Superior temporal gyrus (tissue), 1 donor: ENCODE data around the gene LRRFIP1.
"Not testable (repeated sequence)": the region's sequence is repeated elsewhere in the genome, so short reads cannot be mapped to it uniquely, and the experiment has no call there.

Experiments used
- DNase-seq: peaks from one replicate; pipeline ENCODE4 v3.0.0-alpha.2; 2016; ENCODE audit errors: extremely low spot score

LRRFIP1 gene

DNA sequence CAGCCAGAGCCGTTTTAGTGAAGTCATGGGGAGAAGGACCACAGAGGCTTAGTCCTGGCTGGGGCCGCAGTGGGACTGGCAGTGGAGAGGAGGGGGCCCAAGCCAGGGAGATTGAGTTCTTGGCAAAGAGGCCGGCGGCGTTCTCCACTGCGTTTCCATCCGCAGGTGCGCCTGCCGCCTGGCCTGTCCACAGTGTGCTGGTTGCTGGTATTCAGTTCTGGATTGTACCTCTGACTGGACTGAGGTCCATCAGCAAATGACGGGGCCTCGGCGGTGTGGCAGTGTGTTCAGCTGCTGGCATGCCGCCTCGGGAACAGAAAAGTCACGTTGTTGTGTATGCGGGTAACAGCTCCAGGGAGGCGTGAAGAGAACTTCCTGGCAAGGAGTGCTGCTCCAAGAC lies 36.8 kb downstream of the LRRFIP1 start:
- DNase-seq = no peak

DNA sequence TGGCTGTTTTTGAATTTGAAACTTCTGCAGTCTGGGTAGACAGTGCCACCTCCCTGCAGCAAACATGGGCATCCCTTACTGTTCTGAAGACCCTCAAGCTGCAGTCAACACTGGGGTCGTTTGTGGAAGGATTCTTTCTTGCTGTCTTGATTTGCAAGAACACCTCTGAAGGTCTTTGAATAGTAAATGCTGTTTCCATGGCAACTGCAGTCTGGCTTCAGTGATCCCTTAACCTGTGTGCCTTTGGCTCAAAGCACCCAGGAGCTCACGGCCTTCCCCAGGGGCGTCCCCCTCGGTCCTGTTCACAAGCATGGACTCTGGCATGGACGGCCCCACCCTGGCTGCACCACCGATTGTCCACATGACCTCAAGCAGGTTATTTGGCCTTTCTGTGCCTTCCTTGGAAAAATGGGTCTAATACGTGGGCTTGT lies 38.3 kb downstream of the LRRFIP1 start:
- no peak for DNase-seq

DNA sequence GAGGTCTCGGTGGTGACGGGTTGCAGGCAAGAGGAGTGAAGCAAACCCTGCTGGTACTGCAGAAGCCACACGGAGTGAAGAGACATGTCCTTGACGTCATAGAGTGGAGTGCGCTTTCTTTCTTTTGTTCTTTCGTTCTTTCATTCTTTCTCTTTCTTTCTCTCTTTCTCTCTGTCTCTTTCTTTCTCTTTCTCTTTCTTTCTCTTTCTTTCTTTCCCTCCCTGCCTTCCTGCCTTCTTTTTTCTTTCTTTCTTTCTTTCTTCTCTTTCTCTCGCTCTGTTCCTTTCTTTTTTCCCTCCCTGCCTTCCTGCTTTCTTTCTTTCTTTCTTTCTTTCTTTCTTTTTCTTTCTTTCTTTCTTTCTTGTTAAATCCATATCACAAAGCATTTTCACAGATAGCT lies 39.2 kb downstream of the LRRFIP1 start:
- DNase-seq = no peak

DNA sequence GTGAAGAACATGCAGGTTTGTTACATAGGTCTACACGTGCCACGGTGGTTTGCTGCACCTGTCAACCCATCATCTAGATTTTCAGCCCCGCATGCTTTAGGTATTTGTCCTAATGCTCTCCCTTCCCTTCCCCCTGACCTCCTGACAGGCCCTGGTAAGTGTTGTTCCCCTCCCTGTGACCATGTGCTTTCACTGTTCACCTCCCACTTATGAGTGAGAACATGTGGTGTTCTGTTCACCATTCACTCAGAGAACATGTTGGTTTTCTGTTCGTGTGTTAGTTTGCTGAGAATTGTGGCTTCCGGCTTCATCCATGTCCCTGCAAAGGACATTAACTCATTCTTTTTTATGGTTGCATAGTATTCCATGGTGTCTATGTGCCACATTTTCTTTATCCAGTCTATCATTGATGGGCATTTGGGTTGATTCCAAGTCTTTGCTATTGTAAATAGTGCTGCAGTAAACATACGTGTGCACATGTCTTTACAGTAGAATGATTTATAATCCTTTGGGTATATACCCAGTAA lies 39.7 kb downstream of the LRRFIP1 start:
- DNase-seq = not testable (repeated sequence)

DNA sequence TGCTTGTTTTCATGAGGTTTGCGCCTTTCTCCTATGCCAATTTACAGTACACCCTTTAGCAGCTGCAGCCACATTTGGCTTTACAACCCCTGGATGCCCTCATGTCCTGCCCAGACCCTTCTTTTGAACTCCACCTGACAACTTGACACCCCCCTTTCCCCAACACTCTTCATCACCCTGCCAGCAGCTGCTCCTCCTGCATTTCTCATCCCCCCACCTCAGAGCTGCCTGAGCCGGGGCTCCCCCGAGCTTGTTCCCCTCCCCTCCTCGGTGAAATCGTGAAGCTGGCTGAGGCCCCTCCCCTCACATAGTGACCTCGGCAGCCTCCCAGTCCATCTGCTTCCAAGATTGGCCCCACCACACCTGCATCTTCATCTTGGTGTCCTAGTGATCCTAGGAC lies 40.5 kb downstream of the LRRFIP1 start:
- DNase-seq = no peak

DNA sequence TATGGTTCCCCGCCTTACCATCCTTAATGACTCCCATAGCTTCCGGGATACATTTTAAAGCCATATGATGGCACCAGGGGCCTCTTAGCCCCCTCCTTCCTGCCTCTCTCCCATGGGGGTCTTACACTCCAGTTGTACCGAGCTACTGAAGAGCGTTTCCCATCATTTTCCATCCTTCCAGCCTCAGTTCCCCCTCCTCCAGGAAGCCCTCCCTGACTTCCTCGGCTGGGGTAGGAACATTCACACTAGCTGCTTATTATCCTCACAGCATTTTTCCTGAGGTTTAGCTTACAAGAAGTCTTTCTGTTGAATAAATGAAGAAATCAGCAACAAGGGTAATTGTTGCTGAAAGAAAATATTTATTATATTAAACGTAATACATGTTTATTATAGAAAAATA lies 41.1 kb downstream of the LRRFIP1 start:
- DNase-seq = no peak

DNA sequence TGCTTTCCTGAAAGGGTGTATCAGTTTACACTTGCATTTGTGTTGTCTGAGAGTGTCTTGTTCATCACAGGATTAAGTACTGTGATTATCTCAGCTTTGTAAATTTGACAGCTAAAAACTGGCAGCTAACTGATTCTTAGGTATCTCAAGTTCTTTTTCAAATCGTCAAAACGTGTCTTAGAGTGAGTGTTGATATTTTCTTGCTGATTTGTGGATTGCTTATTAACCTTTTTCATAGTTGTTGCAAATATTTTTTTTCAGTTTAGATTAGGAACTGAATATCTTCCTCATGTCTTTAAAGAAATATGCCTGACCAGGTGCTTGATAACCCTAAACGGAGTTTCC lies 41.9 kb downstream of the LRRFIP1 start:
- no peak for DNase-seq

DNA sequence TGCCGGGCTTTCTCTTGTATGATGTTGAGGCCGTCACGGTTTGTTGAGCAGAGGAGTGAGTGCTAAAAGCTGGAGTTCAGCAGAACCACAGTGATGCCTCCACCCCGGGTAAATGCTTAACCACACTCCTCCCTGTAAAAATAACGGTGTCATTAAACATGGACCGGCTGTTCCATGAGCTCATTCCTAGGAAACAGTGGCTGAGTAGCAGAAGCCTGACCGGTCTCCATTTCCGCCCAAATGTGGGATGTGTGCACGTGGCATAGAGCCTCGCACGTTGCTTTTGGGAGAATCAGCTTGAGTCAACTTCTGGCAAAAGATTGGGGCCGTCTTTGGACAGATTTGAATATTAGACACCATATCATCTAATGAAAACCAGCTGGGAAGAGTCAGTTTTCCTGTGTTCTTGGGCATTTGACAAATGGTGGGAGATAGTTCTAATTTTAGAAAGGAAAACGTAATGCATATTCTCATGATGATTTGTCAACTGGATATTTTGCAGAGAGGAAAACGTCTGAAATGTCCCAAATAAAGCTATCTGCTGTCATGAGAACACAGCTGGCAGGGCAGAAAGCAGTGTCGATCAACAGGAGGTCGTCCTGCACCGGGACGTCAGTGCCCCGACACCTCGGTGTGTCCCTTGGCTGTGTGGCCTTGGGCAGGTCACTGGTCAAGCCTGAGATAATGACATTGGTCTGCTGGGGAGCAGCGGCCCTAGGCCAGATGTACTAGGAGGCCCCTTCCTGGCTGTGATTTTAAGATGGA lies 42.4 kb downstream of the LRRFIP1 start:
- no peak for DNase-seq

DNA sequence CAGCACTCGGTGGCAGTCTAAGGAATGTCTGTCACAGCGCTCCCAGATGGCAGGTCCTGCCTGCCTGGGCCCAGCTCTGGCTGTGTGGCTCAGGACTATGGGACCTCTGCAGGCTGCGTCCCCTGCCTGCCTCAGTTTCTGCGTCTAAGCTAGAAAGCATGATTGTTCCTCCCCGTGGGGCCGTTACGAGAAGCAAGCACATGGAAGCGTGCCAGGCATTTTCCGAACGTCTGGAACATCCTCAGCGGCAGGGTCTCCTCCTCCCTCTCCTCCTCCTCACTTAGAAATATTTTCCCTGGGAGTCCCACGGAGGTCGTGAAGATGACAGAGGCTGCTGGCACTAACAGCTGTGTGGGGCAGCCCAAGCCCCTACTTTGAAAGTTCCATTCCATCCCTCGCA lies 43.3 kb downstream of the LRRFIP1 start:
- no peak for DNase-seq

DNA sequence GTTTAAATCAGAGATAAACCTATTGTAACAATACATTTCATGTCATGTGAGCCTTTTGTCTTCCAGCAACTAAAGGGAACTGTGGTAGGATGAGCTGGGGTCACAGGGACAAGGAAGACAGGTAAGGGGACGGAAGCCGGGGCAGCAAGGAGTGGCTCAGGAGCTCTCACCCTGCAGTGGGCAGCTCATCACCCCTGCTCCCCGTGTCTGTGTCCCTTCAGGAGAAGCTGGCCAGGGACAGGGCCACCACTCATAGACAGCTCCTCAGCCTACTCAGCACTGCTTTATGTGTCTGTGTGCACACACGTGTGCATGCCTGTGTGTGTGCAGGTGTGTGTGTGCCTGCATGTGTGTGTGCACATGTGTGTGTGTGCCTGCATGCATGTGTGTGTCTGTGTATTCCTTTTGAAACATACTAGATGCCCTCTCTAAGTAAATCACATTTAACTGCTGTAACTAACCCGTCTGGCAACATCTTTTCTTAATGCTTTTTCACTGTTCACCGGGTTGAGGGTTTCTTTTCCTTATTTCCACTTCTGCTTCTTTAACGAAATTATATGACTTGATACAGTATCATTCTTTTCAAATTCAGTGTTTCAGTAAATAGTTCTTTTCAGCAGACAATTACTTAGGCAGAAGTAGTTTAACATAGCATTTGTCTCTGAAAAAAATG lies 44.2 kb downstream of the LRRFIP1 start:
- DNase-seq = no peak

DNA sequence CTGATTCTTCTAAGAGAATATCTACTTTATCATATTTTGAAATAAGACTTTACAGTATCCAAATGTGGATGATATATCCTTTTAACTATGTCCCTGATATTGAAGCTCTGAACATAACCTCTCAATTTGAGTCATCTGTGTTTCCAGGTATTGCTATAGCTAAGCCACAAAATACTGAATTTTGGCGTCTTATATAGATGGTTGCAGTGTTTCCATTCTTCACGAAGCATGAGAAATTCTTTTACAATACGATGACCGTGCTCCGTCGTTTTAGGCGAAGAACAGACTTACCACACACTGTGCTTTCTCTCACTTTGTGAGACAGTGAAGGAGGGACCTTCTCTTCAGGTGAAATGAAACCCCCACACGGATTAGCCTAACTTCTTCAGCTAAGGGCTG lies 45.3 kb downstream of the LRRFIP1 start:
- DNase-seq = no peak

DNA sequence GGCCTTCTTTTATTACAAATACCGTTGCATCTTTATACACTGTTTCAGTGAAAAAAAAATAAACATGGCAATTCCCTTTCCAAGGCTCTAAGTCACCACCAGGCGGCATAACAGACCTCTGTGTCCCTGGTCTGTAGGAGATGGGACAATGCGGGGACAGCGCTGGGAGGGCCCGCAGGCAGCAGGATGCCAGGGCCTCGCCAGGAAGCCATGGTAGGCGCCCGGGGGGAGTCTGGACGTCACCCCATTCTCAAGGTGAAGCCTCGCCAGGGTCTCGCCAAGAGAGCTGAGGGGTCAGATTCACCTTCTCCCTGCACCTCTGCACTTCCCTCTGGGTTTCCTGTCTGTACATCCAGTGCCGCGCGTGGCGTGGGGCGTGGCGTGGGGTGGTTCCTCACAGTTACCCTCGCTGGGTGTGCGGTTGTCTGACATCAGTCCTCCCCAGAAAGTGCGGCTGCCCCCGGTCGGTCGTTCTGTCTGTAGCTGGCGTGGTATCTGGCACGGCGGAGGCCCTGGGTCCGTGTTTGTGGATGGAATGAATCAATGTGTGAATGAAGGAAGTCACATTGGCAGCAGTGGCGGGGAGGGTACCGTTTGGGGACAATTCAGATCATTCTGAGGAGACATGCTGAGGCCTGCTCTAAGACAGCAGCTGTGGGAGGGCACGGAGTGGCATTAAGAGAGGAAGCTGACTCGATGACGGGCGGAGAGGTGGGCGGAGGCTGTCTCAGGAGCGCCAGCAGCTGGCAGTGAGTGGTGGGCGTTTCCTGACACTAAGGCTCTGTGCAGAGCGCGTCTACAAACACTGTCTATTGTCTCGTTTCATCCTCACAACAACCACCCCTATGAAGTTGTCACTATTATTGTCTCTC lies 46.0 kb downstream of the LRRFIP1 start:
- peak; percentile 79 for DNase-seq

DNA sequence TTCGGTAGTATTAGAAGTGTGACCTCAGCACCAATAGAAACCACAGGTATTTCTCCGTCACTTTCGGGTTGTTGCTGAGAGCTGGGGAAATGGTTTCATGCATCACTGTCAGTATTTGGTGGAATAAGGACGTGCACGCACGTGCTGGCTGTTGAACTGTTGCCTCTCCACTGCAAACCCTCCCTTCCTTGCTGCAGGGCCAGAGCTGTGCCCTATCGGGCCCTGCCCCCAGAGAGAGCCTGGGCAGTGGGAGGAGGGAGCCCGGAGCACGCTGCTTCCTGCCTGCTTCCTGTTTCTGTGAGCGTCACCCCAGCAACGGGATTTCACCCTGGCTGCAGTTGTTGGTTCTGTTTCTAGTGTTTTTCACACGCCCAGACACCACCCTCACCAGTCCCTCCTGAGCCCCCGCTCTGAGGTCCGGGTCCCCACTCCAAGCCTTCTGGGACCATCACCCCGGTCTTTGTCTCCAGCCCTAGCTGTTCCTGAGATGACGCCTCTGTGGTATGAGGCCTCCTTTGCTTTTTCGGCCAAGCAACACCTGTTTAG lies 47.4 kb downstream of the LRRFIP1 start:
- DNase-seq = no peak

DNA sequence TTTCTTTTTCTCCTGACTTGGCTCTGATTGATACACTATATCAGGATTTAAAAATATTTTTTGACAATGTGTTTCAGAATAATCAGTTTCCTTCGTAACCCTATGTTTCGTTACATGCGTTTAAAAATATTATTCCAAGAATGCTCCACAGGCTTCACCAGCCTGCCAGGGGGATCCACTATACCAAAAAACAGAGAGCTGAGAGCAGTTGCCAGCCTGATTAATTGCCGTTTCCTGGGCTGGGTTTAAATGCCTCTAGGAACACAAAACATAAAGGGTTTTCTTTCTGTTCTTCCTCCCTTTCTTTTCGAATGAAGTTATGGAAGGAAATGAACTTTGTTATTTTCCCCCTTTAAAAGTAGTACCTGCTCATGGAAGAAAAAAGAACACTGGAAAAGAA lies 47.9 kb downstream of the LRRFIP1 start:
- no peak for DNase-seq

DNA sequence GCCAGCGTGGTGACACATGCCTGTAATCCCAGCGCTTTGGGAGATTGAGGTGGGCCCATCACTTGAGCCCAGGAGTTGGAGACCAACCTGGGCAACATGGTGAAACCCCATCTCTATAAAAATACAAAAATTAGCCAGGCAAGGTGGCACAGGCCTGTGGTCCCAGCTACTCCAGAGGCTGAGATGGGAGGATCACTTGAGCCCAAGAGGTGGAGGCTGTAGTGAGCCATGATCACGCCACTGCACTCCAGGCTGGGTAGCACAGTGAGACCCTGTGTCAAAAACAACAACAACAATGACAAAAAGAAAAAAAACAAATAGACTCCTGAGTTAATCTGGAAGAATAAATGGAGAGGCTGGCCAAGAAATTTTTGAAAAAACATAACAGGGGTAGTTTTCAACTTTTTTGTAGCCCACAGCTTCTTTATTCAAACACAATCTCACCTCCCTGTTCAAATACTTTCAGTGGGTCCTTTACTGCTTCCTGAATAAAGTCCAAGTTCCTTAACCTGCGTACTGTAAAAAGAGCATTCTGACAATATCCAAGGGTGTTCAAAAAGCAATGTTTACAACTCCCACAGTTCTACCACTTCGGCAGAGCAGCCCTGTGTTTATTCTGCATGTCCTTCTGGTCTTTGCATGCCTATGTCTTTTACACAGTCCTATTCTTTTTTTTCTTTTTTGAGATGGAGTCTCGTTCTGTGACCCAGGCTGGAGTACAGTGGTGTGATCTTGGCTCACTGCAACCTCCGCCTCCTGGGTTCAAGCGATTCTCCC lies 53.5 kb downstream of the LRRFIP1 start:
- DNase-seq = no peak

DNA sequence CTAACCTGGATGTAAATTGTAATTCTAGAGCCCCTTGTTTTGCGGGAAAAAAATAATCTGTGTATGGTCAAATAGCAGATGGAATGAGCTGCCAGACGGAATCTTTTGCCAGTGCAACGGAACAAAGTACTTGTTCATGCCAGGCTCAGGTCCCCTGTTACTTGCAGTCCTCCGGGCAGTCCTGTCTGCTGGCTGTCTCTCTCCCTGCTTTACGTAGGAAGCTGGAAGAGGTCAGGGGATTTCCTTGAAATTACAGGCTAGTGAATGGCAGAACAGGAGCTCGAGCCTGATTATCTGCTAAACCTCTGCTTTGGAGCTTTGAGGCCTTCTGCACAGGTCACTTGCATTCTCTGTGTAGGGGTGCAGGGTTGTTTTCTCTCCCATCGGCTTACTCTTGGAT lies 54.8 kb downstream of the LRRFIP1 start:
- DNase-seq = no peak

DNA sequence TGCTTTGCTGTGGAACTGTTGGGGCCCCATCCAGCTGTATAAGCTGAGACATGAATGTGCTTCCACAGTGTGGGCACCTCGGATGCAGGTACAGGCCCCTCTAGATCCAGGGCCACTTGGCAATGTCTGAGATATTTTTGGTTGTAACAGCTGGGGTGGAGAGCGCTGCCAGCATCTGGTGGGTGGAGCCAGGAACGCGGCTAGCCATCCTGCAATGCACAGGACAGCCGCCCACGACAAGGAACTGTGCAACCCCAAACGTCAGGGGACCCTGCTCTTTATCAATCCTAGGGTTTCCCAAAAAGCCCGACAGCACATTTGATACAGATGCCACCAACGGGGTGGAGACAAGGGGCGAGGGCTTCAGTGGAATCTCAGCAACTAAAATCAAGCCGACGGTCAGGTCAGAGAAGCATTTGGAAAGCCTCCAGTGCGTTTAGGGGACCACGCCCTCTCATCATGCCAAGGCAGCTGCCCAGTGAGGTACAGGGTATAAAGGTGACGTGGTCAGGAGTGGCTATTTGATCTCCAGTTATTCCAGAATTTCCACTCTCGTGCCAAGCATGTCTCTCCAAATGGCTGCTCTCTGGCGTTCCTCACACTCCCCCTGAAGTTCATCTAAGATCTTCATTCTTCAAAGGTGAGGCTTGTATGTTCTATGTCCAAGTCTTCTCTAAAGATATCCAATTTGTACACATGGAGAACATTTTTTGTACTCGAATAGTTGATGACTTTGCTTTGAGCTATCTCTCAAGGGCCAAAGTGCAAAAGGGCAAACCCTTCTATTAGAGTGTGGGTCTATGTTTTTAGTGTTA lies 55.7 kb downstream of the LRRFIP1 start:
- DNase-seq = no peak

DNA sequence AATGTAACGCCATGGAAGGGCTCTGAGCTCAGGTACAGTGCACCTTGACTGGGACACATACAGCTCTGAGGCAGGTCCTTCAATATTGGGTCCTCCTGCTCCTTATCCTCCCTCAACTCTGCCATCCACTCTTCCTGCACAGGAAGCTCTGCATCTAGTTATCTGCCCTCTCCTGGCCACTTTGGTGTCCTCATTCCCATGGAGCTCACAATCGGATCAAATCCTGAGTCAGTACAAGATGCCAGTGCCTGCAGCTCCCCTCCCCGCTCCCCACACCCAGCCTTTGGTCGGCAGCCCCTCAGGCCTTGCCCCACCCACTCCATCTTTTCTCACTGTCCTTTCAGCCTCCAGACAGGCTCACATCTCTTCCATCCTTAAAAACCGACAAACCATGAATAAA lies 58.0 kb downstream of the LRRFIP1 start:
- no peak for DNase-seq

DNA sequence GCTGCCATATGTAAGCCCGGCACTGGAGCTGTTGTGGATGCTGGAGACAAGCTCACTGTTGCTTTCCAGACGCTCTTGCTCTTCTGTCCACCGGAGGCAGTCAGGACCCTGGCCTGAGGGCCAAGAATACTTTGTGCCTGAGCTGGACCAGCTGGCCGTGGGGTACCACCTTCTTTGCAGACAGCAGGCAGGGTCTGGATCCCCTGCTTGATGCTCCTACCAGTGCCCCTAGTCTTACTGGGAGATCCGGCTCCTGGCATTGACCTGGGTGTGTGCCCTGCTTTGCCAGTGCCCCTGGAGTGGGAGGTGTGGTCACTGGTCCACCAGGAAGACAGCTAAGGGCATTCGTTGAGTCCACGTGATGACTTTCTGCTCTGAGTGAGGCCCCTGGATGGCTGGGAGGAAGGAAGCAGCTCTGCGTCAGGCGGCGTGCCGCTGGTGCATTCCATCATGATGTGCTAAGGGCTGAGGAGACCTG lies 59.3 kb downstream of the LRRFIP1 start:
- no peak for DNase-seq

DNA sequence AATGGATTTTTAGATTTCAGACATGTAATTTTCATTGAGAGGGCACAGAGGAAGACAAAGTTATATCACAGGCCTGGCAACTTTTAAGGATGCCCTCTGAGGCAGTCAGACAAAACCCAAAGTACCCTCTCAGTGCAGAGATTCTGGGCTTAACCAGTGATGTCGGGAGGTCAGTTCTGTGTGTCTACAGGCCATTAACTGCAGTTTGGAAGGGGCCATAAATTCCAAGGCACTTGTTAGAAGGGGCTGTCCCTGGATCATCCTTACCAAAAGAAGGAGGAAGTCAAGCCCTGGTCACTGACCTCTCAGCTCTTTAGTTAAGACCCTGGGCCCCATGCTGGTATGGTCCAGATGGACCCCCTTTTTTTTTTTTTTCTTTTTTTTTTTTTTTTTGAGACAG lies 60.7 kb downstream of the LRRFIP1 start:
- no peak for DNase-seq
